ENCODE measurements around the gene ERN1.

GRCh38 chr17:64059756-64060155 is 70.2 kb downstream of the ERN1 start:
- TF ChIP-seq, protein P1, sequence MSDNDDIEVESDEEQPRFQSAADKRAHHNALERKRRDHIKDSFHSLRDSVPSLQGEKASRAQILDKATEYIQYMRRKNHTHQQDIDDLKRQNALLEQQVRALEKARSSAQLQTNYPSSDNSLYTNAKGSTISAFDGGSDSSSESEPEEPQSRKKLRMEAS (IDR thresholded peaks at IDR 0.05; ENCODE audit: low read depth, low read length): no peak
- no peak for TF ChIP-seq CTCF (IDR thresholded peaks at IDR 0.05; ENCODE audit: low read depth, low read length)

All from NB4 (cell line).